RPMI8226 (cell line): ENCODE measurements around the gene AXIN2.

ENCODE experiments used
- DNase-seq: peaks from one replicate; pipeline ENCODE4 v3.0.0-alpha.2; 2015

The AXIN2 gene

GRCh38 chr17:65576939-65577338, 15.5 kb upstream of the AXIN2 start:
- no peak for DNase-seq

- no peak for DNase-seq
Observed at GRCh38 chr17:65573282-65573602, 11.8 kb upstream of the AXIN2 start.

DNA sequence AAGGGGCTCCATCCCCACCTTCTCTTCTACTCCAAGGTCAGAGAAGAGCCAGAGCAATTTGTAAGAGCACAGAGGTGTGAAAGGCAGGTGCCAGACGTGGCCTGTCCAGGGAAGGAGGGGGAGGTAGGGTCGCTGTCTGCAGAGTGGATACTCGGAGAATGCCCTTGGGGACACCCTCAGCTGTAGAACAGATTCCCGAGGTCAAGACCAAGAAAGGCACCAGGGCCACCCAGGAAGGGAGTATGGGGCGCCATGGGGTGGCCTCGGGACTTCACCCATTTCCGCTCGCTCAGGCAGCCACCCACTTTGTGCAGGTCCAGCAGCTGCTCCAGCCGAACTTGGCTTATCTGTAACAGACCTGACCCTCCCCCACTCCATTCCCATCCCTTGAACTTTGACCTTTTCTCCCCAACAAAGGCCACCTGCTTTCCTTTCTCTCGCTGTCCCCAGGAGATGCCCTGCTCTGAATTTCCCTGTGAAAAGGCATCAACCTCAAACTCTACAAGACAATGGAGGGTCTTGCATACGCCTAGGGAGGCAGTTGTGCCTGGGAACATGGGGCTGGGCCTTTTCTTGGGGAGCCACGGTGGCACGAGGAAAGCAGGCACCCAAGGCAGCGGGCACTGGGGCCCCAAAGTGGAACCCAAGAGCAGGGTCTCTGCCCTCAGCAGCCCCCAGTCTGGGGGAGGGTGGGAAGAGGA, 11.3 kb upstream of the AXIN2 start:
- DNase-seq = no peak

DNA sequence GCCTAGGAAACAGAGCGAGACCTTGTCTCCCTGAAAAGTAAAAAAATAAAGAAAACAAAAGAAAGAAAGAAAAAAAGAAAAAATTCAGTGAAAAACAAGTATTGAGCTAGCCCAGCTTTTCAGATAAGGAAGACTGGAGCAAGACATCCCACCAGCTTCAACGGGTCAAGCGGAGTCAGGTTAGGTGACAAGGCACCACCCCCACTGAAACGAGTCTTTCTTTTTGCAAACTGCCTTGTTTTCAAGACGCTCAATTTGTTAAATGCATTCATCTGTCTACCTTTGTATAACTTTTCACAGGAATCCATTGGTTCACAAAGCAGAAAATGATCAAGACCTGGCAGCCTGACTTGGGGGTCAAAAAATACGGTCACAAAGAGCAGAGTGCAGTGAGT, 10.7 kb upstream of the AXIN2 start:
- no peak for DNase-seq

DNA sequence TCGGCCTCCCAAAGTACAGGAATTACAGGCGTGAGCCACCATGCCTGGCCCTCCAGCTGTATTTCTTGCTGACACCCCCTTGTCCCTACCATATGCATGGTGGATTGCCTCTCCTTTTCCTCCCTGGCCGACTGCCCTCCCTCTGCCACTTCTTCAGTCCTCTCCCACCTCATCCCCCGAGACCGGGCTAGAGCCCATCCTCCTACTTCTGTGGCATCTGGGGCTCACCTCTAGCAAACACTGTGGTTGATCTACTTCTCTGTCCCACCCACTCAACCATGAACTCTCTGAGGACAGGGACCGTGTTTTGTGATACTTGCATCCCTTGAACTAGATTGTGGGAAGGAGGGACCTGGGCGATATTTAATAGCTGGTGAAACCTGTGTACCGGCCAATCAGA, 7.5 kb upstream of the AXIN2 start:
- no peak for DNase-seq

GRCh38 chr17:65567566-65567965, 6.1 kb upstream of the AXIN2 start:
- no peak for DNase-seq

- DNase-seq = no peak
Observed at GRCh38 chr17:65565559-65565958, 4.1 kb upstream of the AXIN2 start.

- DNase-seq = no peak
Observed at GRCh38 chr17:65564793-65565192, 3.3 kb upstream of the AXIN2 start.

DNA sequence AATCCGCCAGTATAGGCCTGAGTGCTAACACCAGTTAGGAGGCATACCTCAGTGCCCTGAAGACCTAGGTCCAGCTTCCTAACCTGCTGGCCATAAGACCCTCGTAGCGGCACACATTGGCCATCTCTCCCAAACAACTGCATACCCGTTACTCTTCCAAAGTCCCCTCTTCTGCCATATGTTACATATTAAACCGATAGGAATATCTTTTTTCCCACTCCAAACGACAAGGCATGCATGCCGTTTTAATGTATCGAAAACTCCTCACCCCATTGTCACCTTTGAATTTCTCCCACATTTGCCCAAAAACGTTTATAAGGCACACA, 721 bp upstream of the AXIN2 start:
- DNase-seq = no peak

DNA sequence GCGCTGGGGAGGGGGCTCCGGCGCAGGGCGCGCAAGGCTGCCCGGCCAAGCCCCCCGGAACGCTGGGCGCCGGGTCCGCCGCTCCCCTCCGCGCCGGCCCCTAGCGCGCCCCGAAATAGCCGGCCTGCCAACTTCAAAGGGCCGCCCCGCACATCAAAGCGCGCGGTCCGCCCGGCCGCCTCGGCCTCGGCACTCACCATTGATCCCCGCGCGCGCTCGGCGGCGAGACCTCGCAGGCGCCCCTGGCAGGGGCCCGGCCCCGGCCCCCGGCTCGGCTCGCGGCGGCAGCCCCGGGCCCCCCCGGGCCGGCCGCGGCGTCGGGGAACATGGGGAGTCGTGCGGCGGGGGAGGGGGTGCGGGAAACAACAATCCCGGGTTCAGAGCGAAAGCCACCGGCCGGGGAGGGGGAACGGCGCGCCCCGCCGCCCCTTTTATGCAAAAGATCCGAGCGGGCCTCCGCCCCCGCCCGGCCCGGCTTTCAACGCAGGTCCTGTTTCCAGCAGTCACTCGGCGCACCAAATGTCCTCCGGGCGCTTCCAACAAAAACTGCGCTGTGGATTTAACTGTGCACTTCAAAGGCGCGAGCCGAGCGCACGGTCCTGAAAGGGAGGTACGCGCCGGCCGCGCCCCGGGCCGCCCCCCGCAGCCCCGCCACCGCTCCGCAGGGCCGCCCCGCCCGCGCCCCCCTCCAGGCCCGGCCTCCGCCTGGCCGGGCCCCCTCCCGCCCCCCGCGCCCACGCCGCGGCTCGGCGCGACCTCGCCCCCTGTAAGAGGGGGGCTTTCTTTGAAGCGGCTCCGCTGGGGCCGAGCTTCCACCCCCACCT, 608 bp downstream of the AXIN2 start:
- peak; percentile 89 for DNase-seq

DNA sequence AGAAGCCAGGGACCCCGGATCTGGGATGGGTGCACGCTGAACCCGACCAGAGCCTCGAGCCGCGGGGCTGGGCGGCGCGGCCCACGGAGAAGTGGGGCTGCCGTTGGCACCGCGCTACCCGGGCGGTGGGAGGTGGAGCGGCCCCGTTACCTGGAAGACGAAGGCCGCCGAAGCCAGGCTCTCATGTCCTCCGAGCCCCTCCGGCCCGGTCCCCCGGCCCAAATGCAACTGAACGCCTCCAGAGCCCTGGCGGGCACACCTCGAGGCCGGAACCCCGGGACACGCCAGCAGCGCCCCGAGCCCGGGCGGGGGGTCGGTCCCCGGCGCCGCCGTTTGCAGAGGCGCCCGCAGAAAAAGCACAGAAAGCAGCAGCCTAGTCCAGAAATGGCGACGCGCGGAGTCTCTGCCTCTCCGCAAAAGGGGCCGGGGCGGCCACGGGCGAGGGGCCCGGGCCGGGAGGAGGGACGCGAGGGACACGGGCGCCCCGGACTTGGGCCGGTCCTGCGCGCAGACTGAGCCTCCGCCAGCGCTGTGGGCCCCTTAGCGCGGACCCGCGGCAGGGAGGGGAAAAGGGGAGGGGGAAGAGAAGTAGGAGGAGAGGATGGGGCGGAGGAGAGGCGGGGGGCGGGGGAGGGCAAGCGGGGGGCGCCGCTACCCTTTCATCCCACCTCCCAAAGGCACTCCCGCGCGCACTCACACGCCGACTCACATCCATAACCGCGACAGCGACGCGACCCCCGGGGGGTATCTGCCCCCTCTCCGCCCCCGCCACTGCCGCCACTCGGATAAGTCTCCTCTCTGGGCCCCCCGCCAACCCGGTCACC, 1.4 kb downstream of the AXIN2 start:
- peak; percentile 17 for DNase-seq

GRCh38 chr17:65559461-65559803, 2.0 kb downstream of the AXIN2 start:
- DNase-seq = no peak

DNA sequence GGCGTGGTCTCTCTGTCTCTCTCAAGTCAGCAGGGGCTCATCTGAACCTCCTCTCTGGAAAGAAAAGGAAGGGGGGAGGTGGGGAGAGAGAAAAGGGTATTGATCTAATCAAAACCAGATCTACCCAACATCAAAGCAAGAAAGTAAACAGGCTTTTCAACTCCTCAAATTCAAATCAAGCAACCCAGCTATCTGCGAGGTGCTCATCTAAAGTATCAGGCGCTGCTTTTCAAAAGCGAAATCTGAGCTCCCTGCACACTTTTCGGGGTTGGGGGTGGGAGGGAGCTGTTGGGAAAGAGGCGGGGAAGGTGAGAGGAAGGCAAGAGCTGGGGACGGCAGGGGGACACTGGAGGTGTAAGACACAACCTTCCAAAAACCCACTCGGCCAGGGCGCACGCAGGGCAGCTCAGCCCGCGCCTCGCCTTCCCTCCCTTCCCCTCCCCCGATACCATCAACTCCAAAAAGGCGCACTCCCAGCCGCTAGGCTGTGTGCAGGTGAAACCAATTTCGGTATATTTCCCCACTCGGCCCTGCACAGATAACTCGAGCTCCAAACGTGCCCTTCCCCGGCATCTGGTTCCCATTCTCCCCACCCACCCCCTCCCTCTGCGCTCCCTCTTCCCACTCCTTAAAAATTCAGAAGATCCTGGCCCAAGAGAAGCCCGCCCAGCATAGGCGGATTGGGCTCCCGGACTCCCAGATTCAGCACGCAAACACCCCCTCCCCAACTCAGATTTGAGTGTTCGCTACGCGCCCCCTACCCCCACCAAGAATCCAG, 2.6 kb downstream of the AXIN2 start:
- DNase-seq = no peak

DNA sequence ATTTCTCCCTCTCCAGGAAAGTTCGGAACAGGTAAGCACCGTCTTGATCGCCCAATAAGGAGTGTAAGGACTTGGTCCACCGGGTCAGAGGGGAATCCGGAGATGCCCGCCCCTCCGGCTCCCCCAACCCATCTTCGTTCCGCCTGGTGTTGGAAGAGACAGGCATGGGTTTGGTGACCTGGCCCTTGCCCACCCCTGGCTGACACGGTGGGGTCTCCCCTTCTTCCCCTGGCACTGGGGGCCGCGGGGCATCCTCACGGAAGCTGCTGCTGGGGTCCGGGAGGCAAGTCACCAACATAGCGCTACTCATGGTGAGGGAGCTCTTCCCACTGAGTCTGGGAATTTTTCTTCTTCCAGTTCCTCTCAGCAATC, 3.2 kb downstream of the AXIN2 start:
- DNase-seq = no peak

GRCh38 chr17:65557349-65558310, 3.8 kb downstream of the AXIN2 start:
- DNase-seq = no peak

- DNase-seq = no peak
Observed at GRCh38 chr17:65556910-65557348, 4.5 kb downstream of the AXIN2 start.

DNA sequence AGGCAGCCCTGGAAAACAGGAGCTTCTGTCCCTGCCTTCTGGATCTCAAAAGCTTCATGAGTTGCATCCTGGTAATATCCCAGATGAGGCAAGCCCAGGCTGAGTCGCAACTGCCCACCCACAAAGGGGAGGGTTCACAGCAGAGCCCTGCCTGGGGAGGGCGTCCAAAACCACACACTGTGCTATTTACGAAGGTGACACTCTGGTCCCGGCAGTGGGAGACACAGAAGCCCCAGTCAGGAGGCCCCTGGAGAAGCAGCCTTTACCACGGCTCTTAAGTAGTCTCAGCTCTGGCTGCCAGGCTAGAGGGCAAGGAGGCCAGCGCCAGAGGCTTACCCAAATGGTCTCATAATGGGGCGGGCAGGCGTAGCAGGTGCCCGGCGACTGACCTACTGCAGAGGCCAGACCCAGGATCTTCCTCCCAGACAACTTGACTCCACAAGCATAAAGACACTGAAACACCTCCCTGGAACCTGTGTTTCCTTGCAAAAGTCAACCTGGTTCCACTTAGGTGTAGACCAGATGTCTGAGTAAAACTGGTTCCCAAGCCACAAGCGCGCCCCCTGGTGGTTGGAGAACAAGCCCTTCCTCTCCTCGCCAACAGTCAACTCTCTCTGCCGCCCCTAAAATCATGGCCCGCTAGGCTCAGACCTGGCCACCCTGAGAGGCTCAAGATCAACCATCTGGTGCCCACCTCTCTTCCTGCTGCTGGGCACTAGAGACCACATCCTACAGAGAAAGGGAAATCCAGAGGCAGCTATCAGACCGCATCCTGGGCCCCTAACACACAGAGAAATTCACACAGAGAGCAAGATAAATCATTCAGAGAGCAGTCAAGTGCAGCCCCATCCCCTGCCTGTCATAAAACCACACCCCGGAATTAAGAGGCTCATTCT, 5.2 kb downstream of the AXIN2 start:
- DNase-seq = peak; percentile 83

GRCh38 chr17:65554553-65555223, 6.8 kb downstream of the AXIN2 start:
- no peak for DNase-seq

DNA sequence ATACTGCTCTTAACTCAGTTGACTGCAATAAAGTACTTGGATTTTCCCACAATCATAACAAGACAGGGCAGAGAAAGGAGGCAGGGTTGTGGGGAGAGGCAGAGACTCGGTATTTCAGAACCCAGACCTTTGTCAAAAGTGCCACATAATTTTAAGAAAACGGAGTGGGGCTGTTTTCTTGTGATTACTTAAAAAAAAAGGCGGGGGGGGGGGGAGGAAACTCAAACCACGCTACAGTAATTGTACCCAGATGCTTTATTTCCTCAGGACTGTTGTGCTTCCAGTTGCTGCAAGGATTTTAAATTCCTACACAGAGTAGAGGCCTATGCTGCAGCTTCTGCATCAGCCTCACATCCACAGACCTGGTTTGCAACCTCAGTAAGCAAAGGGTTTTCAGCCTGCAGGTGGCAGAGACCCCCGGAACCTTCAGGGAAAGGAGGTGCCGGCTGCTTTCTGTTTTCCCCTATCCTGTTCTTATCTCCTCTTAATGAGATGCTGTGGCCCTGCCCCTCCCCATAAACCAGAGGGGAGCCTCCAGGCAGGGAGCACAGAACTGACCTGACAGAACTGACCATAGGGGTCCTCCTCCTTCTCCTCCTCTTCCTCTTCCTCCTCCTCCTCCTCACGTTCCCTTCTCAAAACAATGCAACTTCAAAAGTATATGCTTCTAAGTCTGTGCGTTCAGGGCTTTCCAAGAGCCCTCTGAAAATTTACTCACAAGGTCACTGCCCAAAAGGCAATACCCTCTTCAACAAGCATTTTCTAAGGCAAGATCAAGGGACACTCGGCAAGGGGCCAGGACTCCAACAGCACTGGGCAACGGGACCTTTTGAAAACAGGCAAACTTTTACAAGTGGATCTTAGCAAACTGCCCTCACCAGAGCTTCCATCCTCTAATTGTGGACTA, 7.5 kb downstream of the AXIN2 start:
- no peak for DNase-seq
